ENCODE results near the gene KPNA4.

KPNA4 gene

DNA sequence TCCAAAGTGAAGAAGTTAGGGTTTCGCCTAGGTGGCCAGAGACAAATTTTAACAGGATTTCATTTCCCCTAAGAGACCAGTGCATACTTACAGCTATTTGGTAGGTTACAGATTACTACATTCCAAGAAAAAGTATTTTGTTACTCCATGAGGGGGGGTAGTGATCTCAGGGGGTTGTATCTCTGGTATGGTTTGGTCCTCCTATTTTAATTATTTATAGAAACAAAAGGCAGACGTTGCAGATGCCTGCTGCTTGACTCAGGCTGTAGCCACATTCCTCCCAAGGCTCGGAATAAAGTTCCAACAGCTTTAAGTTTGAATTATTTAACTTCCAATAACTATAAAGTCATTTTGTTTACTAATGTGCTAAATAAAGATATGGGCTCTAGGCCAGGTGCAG lies 114.5 kb downstream of the KPNA4 start:
- DNase-seq (ENCODE audit: low read depth in 2 of 2), result no peak

DNA sequence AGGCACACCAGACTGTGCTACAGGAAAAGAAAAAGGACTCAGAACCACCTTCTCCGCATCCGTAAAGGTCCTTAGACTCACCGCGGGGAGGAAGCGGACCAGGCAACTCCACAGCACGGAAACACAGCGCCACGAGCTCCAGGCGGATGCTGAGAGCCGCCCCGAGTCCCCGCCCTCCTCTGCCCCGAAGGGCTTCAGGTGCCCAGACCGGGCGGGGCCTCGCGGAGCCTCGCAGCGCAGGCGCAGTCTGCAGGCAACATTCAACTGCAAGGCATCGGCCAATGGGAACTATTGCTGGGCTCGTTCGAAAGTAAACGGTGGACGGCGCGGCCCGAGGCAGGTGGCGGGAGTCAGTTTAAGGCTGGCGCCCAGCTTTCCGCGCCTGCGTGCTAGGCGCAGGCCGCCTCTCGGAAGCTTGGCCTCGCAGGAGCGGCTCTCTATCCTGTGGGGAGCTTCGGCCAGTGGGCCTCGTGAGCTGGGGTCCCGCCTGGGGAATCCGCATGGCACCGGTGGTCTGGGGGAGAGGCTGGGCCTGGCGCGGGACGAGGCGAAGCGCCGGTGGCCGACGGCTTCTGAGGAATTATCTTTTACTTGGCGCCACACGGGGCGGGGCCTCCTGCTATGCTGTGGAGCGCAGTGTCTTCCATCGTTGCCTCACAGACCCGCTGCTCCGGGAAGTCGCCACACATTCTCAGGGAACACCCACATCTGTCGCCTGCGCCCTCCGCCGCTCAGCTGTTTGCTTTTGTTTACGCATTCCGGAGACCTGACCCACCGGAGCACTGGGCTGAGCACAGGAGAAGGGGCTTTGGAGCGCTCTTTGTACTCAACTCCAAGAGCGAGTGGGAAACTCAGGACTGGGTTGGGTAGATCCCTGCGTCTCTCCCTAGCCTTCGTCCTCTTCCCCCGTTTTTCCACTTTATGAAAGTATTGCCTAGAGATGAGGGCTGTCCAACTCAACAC lies 115.5 kb downstream of the KPNA4 start, which contains the start of gene TRIM59:
Gene TRIM59 (minus strand): TSS at position 151 of the 963 bp plus-strand sequence. CDS start 10,603 bp downstream, outside the sequence.
- DNase-seq (ENCODE audit: low read depth in 2 of 2), result peak; percentile 94 to 97

DNA sequence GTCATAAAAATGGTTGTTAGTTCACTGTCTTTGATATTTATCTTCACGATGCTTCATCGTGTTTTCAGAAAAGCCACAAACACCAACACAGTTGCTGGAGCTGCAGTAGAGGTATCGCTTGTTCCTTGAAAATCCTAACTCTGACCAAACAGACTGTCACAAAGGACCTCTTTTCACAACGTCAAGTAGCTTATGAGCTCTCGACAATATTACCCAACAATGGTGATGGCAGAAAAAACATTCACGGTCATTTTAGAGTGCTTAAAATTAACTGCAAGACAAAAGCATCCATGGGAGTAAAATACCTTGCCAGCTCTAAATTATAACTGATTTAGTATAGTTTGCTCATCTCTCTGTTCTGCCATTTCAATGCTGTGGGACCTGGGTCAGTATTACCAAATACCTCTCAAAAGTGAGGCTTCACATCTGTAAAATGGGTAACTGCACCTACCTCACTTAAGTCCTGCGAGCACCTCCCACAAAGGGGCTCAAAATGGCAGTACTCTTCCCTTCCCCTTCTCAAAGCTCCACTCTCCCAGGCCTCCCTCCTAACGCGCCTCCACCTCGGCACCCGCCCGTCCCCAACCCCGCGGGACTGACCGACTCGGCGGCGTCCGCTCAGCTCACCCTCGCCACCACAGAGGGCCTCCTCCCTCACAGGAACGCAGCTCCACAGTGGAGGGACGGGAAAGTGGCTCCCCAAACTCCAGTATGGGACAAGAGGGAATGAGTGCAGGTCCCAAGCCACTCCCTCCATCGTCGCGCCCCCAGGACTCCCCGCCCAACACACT lies 116.3 kb downstream of the KPNA4 start:
- DNase-seq (ENCODE audit: low read depth in 2 of 2), result peak in 1 of 2 donors; percentile 31

DNA sequence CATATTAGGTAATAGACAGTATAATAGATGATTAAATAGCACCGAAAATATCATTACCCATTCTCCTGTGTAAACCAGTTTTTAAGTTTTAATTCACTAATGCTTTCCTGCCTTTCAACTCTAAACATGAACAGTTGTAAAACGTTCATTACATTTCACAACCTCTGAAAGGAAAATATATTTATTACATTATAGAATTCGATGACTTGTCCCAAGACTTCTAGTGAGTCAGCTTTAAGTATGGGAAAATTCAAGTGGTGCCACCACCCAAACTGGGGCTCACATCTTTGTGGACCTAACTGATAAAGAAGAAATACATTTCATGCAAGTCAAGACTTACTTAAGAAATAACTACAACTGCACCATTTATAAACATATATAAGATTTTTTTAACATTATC lies 117.8 kb downstream of the KPNA4 start:
- DNase-seq (ENCODE audit: low read depth in 2 of 2), result no peak

DNA sequence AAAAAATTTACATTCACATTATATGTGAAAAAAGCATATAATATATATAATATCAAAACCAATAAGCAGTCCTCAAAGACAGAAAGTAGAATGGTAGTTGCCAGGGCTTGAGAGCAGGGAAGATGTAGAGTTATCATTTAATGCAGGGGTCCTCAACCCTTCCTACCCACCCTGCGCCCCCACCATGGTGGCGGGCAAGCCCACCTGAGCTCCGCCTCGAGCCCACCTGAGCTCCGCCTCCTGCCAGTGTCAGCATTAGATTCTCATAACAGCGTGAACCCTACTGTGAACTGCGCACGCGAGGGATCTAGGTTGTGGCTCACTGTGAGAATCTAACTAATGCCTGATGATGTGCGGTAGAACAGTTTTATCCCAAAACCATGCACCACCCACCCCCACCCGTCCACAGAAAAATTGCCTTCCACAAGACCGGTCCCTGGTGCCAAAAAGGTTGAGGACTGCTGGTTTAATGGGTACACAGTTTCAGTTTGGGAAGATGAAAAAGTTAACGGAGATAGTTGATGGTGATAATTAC lies 118.8 kb downstream of the KPNA4 start:
- no peak for DNase-seq (ENCODE audit: low read depth in 2 of 2)

DNA sequence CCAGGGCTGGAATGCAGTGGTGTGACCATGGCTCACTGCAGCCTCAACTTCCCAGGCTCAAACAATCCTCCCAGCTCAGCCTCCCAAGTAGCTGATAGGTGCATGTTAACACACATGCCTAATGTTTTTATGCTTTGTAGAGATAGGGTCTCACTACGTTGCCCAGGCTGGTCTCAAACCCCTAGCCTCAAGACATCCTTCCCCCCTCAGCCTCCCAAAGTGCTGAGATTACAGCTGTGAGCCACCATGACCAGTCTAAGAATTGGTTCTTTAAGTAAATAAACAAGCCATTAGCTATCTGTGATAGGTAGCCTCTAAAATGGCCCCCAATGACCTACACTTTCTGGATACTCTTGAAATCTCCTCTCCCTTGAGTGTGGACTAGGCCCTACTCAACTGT lies 119.5 kb downstream of the KPNA4 start:
- DNase-seq (ENCODE audit: low read depth in 2 of 2), result no peak
